IMR-90 (cell line): ENCODE measurements around the gene LRRC18. TPM values are rescaled to one million over a fixed set of nuclear protein-coding genes. Genes with fewer than 3 reads are reported as not detected.

ENCODE experiments used
- ATAC-seq: fragments of 200-7000 bp; cut with Tn5 transposase; 2 replicates; pipeline ENCODE4 v1.9.1; 2020; ENCODE audit warnings: low read depth, mild to moderate bottlenecking, moderate library complexity
- BruUV-seq: library from RNA; stranded (reverse); fragments of 400-500 nt; replicated peaks from 2 replicates; lab custom pipeline; 2021; lab: Mats Ljungman, UMichigan
- CTCF ChIA-PET: fragments of 300-600 bp; formaldehyde crosslinking; extraction: SDS; loops from one replicate; lab custom pipeline; 2021; ENCODE audit warnings: antibody characterized with exemption; lab: Yijun Ruan, JAX
- POLR2A ChIA-PET: fragments of 300-600 bp; sonication (Branson Sonifier 250); formaldehyde crosslinking; loops from one replicate; lab custom pipeline; 2022; ENCODE audit warnings: antibody characterized with exemption; ENCODE audit not compliant: unreplicated experiment; lab: Charles Lee
- DNase-seq: peaks from one replicate; pipeline ENCODE4 v3.0.0; 2013
- H2AFZ ChIP-seq: replicated peaks from 2 replicates; pipeline ENCODE3; 2013; ENCODE audit warnings: low read length, mild to moderate bottlenecking; ENCODE audit not compliant: poor library complexity
- H2AK5ac ChIP-seq: 2 replicates; pipeline ENCODE4 v1.6.1; 2013; ENCODE audit warnings: low read depth, low read length, inconsistent platforms
- H2AK9ac ChIP-seq: replicated peaks from 2 replicates; pipeline ENCODE3; 2013; ENCODE audit warnings: mild to moderate bottlenecking, low read depth, low read length, moderate library complexity; ENCODE audit not compliant: poor library complexity
- H2BK120ac ChIP-seq: 2 replicates; pipeline ENCODE4 v1.6.1; 2013; ENCODE audit warnings: low read depth, low read length, inconsistent platforms
- H2BK15ac ChIP-seq: 3 replicates; pipeline ENCODE4 v1.6.1; 2013; ENCODE audit warnings: low read depth, low read length, inconsistent platforms
- H2BK20ac ChIP-seq: 2 replicates; pipeline ENCODE4 v1.6.1; 2013; ENCODE audit warnings: low read depth, mild to moderate bottlenecking, inconsistent platforms, low read length, moderate library complexity
- H2BK5ac ChIP-seq: 2 replicates; pipeline ENCODE4 v1.6.1; 2013; ENCODE audit warnings: mild to moderate bottlenecking, low read depth, low read length, inconsistent platforms; ENCODE audit not compliant: poor library complexity, severe bottlenecking
- H3K14ac ChIP-seq: replicated peaks from 2 replicates; pipeline ENCODE4 v1.6.1; 2013; ENCODE audit warnings: low read depth, low read length, inconsistent platforms
- H3K18ac ChIP-seq: 2 replicates; pipeline ENCODE4 v1.6.1; 2013; ENCODE audit warnings: low read depth, low read length, control low read depth
- H3K23ac ChIP-seq: 2 replicates; pipeline ENCODE4 v1.6.1; 2013; ENCODE audit warnings: low read depth, low read length, inconsistent platforms
- H3K27ac ChIP-seq: 2 replicates; pipeline ENCODE4 v1.5.1; 2013; ENCODE audit warnings: mild to moderate bottlenecking, control low read depth, low read length; ENCODE audit not compliant: insufficient read depth
- H3K27me3 ChIP-seq: 2 replicates; pipeline ENCODE4 v1.6.1; 2013; ENCODE audit warnings: low read length; ENCODE audit not compliant: control insufficient read depth, insufficient read depth
- H3K36me3 ChIP-seq: 2 replicates; pipeline ENCODE4 v1.6.1; 2013; ENCODE audit warnings: low read length, mixed read lengths; ENCODE audit not compliant: control insufficient read depth, insufficient read depth
- H3K4ac ChIP-seq: 2 replicates; pipeline ENCODE4 v1.6.1; 2013; ENCODE audit warnings: low read depth, low read length, inconsistent platforms
- H3K4me1 ChIP-seq: 2 replicates; pipeline ENCODE4 v1.6.1; 2013; ENCODE audit warnings: low read length, mixed read lengths; ENCODE audit not compliant: control insufficient read depth, insufficient read depth
- H3K4me2 ChIP-seq: 2 replicates; pipeline ENCODE4 v1.6.1; 2013; ENCODE audit warnings: low read depth, mild to moderate bottlenecking, control low read depth, low read length, moderate library complexity
- H3K4me3 ChIP-seq: 2 replicates; pipeline ENCODE4 v1.5.1; 2013; ENCODE audit warnings: low read depth, mild to moderate bottlenecking, control low read depth, low read length, moderate library complexity; ENCODE audit not compliant: insufficient read depth
- H3K56ac ChIP-seq: 2 replicates; pipeline ENCODE4 v1.6.1; 2013; ENCODE audit warnings: low read length, inconsistent platforms; ENCODE audit not compliant: insufficient read depth; ENCODE audit errors: extremely low read depth
- H3K79me1 ChIP-seq, 2 experiments: 2 replicates each; pipeline ENCODE4 v1.6.1; 2013; ENCODE audit warnings: low read length in 2 of 2, inconsistent platforms in 1 of 2, low read depth in 1 of 2
- H3K9ac ChIP-seq: 2 replicates; pipeline ENCODE4 v1.6.1; 2013; ENCODE audit warnings: low read depth, low read length, control low read depth
- H3K9me1 ChIP-seq: 2 replicates; pipeline ENCODE4 v1.6.1; 2013; ENCODE audit warnings: low read length, inconsistent platforms; ENCODE audit not compliant: insufficient read depth
- H3K9me3 ChIP-seq: 2 replicates; pipeline ENCODE4 v1.6.1; 2013; ENCODE audit warnings: low read length; ENCODE audit not compliant: control insufficient read depth, insufficient read depth
- H4K20me1 ChIP-seq: 2 replicates; pipeline ENCODE4 v1.6.1; 2013; ENCODE audit warnings: low read length, inconsistent platforms; ENCODE audit not compliant: insufficient read depth
- H4K5ac ChIP-seq: 2 replicates; pipeline ENCODE4 v1.6.1; 2013; ENCODE audit warnings: mild to moderate bottlenecking, low read depth, low read length, control low read depth
- H4K8ac ChIP-seq, 2 experiments: 2 replicates each; pipeline ENCODE4 v1.6.1; 2013; ENCODE audit warnings: low read depth in 2 of 2, low read length in 2 of 2, control low read depth in 1 of 2, inconsistent platforms in 1 of 2
- H4K91ac ChIP-seq: 2 replicates; pipeline ENCODE4 v1.6.1; 2013; ENCODE audit warnings: low read depth, low read length, inconsistent platforms; ENCODE audit not compliant: insufficient read depth
- CEBPB ChIP-seq: IDR thresholded peaks from 2 replicates; pipeline ENCODE4 v1.6.1; 2012; ENCODE audit warnings: low read depth, low read length, improper control_type of control experiment
- CHD1 ChIP-seq: IDR thresholded peaks from 2 replicates; pipeline ENCODE4 v1.6.1; 2012; ENCODE audit warnings: low read depth, low read length, improper control_type of control experiment
- MAZ ChIP-seq: IDR thresholded peaks from 2 replicates; pipeline ENCODE4 v1.6.1; 2012; ENCODE audit warnings: low read depth, mild to moderate bottlenecking, low read length, improper control_type of control experiment, moderate library complexity, borderline replicate concordance
- MXI1 ChIP-seq: IDR thresholded peaks from 2 replicates; pipeline ENCODE4 v1.6.1; 2012; ENCODE audit warnings: low read depth, mild to moderate bottlenecking, low read length, moderate library complexity, borderline replicate concordance
- NFE2L2 ChIP-seq: fragments of 150-350 bp; IDR thresholded peaks from 2 replicates; pipeline ENCODE4 v1.6.1; 2016; ENCODE audit warnings: low read depth, mild to moderate bottlenecking, low read length
- RAD21 ChIP-seq: IDR thresholded peaks from 2 replicates; pipeline ENCODE4 v1.6.1; 2012; ENCODE audit warnings: low read length, improper control_type of control experiment
- RFX5 ChIP-seq: IDR thresholded peaks from 2 replicates; pipeline ENCODE4 v1.8.0; 2012; ENCODE audit warnings: low read depth, mild to moderate bottlenecking, low read length, moderate library complexity
- SMC3 ChIP-seq: fragments of 150-350 bp; IDR thresholded peaks from 2 replicates; pipeline ENCODE4 v1.6.1; 2016; ENCODE audit warnings: low read depth, mild to moderate bottlenecking, antibody characterized with exemption, low read length, moderate library complexity
- WGBS, 2 experiments: methylation state at CpG; one replicate each; pipeline versions ENCODE4 v1.1.5 to v1.1.7; 2013; ENCODE audit warnings: missing lambda C conversion rate in 2 of 2; ENCODE audit not compliant: insufficient read length in 1 of 2; ENCODE audit errors: extremely low coverage in 2 of 2; 5-methylcytosine and 5-hydroxymethylcytosine counted together
- dilution Hi-C: fragments of 300-500 bp; cut with HindIII; formaldehyde crosslinking; loops from one replicate; pipeline ENCODE4 v1.14.3; 2018; ENCODE audit warnings: low sequenced_read_pairs; ENCODE audit not compliant: unreplicated experiment
- in situ Hi-C: fragments of 300-500 bp; cut with MboI; formaldehyde crosslinking; loops from 3 replicates; pipeline ENCODE4 v1.14.3; 2019; ENCODE audit warnings: low sequenced_read_pairs, inconsistent platforms, mixed read lengths
- intact Hi-C: fragments of 100-400 bp; cut with micrococcal nuclease; formaldehyde crosslinking; loops from 2 replicates; pipeline ENCODE4 v1.10.0; 2022
- polyA plus RNA-seq, 3 experiments: library from polyadenylated mRNA; depleted of rRNA; stranded (reverse); fragments of >200 nt; gene quantifications; 2 replicates each; pipeline ENCODE4 v1.2.3, GENCODE V29; 2012; ENCODE audit warnings: low replicate concordance in 1 of 3
- total RNA-seq: library from RNA; depleted of rRNA; stranded (reverse); fragments of >200 nt; gene quantifications from 2 replicates; pipeline ENCODE4 v1.2.3, GENCODE V29; 2012
- TF ChIP-seq, protein P1 (sequence below): fragments of 150-350 bp; IDR thresholded peaks from 2 replicates; pipeline ENCODE4 v1.6.1; 2017; ENCODE audit warnings: mild to moderate bottlenecking, antibody characterized with exemption, low read length, low read depth

LRRC18 gene
- total and polyA plus RNA-seq, 2 of the 4 experiments (the other 2 are of a cell fraction): not detected

DNA sequence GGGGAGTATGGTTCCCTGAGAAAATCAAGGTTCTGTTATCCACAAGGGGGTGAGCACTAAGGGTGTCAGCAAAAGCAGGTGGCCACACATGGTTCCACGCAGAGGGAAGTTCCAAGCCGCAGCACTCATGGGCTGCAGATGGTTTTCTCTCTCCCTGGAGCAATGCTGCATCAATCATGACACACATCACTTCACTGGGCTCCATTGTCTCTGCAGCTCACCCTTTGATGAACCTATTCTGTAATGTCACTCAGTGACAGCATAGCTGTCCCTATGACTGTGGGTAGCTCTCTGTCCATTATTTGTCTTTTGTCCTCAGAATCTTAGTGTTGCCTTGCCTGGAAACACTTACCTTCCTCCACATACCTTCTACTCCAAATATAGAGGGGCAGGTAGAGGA, 34.8 kb downstream of the LRRC18 start:
- no peak overlapping the region for H2BK20ac ChIP-seq
- no peaks in the 10 kb centered on the region for H3K79me1 ChIP-seq
- H3K36me3 ChIP-seq: no peaks in the 10 kb centered on the region
- H3K4me3 ChIP-seq: no peak overlapping the region
- no peak overlapping the region for H2AFZ ChIP-seq
- DNase-seq (no peak), ATAC-seq (no peak)
- no peak overlapping the region for H2BK120ac ChIP-seq
- no peak overlapping the region for H4K91ac ChIP-seq
- BruUV-seq: no TSS peak
- H3K23ac ChIP-seq: no peak overlapping the region
- no peak overlapping the region for H3K14ac ChIP-seq
- H3K9ac ChIP-seq: no peak overlapping the region
- in situ Hi-C loops (no loop called here), dilution Hi-C loops (no loop called here), intact Hi-C loops (no loop called here)
- H2AK5ac ChIP-seq: no peak overlapping the region
- H3K4ac ChIP-seq: no peak overlapping the region
- no peak overlapping the region for H3K18ac ChIP-seq
- H4K8ac ChIP-seq: no peak overlapping the region
- no peaks in the 10 kb centered on the region for H4K20me1 ChIP-seq
- TF ChIP-seq MAZ: no peak
- no peak for TF ChIP-seq CEBPB
- no peak for TF ChIP-seq NFE2L2
- no peak for TF ChIP-seq RAD21
- no peak for TF ChIP-seq CHD1
- TF ChIP-seq RFX5: no peak
- TF ChIP-seq, protein P1, sequence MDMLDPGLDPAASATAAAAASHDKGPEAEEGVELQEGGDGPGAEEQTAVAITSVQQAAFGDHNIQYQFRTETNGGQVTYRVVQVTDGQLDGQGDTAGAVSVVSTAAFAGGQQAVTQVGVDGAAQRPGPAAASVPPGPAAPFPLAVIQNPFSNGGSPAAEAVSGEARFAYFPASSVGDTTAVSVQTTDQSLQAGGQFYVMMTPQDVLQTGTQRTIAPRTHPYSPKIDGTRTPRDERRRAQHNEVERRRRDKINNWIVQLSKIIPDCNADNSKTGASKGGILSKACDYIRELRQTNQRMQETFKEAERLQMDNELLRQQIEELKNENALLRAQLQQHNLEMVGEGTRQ: no peak
- no peak for TF ChIP-seq SMC3
- no peak for TF ChIP-seq MXI1
- H3K27ac ChIP-seq: no peak overlapping the region
- no peaks in the 10 kb centered on the region for H3K9me1 ChIP-seq
- H2BK15ac ChIP-seq: no peak overlapping the region
- no peak overlapping the region for H2BK5ac ChIP-seq
- H3K9me3 ChIP-seq: no peaks in the 10 kb centered on the region
- CTCF ChIA-PET: no interaction called here
- H3K4me1 ChIP-seq: no peaks in the 10 kb centered on the region
- H3K27me3 ChIP-seq: peaks cover 9% of the 10 kb centered on the region
- POLR2A ChIA-PET: no interaction called here
- WGBS, 2 experiments: no CpG with 5 or more reads among the region's 2 CpGs
- H2AK9ac ChIP-seq: no peak overlapping the region
- no peak overlapping the region for H3K4me2 ChIP-seq
- H4K5ac ChIP-seq: no peak overlapping the region
- no peak overlapping the region for H3K56ac ChIP-seq
